Stimulated activated CD4-positive, alpha-beta T cell treated with anti-CD3 and anti-CD28 coated beads, Interleukin-1b, Interleukin-23, amount 100 ng/mL, for 48 hours (primary cell): ENCODE data around the gene CCDC138.

Experiments used
- DNase-seq: peaks from one replicate; pipeline ENCODE4 v3.0.0-alpha.2; 2020

The CCDC138 gene

DNA sequence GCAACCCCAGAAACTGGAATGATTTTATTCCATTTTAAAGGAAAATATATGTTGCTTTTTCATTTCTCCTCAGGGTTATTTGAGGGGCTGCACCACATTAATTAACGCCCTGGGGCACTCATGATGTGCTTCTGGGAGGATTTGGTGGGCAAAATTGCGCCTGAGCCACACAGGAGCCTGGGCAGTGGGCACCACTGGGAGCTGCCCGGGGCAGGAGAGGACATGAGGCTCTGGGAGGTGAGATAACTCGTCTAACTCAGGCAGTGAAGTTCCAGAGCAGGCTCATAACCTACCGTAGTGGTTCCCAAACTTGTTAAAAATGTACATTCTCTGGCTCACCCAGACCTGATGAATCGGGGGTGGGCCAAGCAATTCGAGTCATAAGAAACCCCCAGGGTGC, 134.1 kb downstream of the CCDC138 start:
- DNase-seq, result no peak

DNA sequence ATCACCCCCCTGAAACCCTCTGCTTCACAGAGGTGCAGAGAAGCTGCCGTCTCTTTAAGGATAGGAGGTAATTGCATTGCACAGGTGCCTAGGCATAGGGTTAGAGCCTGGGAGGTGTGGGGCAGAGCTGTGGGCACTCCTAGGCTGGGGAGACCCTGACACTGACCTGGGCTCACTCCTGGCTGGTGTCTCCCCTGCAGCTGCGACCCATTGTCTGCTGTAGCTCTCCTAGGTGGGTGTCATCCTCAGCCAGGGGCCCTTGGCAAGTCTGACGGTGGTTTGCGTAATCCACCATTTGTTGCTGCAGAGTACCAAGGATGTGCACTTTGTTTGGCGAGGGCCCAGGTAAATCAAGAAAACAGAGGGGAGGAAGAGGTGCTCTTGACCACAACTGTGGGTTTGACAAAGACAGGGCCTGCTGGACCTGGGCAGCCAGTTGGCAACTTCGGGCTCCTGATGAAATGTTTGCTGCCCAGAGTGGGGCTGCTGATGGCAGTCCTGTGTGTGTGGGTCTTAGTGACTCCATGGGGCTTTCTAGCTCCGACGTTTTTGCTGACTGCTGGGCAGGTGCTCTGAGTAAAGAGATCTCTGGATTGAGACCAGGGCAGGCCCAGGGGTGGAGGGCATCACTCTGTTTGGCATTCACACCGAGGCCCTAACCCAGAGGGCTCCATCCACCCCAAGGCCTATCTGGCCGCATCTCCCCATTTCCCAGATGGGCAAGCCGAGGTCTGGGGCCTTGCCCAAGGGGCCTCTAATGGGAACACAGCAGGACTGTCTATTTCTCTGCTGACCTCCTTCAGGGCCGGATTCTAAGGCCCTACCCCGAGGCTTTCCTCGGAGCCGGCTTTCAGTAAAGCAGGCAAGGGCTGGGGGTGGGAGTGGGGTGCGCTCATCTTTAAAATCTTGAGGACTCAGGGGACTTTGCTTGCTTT, 134.8 kb downstream of the CCDC138 start:
- DNase-seq, result no peak

DNA sequence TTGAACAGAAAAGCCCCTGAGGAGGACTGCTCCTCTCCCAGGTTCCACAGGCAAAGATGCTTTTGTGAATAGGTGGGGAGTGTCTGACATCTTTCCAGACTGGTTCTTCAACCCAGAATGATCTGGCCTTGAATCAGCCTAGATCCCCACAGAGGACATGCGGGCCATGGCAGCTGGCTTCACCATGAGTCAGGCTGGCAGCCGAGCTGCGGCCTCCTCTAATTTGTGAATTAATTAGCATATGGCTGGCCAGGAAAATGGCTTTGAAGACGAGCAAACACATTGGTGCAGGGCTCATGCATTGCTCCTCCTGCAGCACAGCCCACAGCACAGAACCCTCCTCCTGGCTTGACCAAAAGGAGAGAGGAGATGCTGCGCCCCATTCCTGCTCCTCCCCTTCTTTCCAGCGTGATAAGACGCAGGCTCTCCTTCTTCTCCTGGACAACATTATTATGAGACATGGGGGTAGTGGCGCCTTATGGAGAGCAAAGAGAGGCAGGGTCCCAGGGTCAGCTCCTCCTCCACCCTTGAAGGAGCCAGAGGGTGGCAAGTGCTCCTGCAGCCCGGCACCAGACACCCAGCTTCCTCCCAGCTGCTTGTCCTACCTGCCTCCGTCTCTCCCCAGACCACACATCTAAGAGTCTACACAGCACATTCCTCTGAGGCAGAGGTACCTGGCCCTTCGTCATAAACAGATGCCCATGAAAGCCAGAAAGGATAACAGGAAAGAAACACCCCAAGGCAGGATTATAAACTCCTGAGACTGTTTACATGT, 135.8 kb downstream of the CCDC138 start:
- no peak for DNase-seq

DNA sequence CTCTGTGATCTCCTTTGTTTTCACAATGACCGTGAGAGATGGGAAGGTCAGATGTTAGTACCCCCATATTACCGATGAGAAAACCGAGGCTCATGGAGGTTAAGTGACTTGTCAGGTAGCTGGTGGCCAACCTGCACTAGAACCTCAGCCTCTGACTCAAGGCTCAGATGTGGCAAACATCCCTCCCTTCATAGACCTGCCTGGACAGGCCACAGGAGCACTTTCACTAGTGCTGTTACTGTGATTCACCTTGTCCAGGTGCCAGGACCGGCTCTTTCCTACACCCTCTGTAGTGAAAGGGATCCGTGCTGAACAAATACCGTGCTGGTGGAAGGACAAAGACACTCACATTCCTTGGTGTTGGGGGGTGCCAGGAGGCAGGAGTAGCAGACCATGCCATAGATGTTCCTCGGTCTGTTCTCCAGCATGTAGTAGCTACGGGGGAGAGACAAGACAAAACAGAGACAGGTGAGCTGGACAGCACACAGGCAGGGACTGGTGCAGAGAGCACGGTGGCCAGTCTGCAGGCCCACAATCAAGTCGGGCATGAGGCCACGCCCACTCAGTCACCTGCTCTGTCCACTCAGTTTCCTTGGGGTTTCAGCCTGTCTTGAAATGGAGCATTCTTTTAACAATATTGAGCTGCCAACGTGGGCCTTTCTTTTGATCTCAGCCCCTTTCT, 136.6 kb downstream of the CCDC138 start:
- DNase-seq, result no peak

DNA sequence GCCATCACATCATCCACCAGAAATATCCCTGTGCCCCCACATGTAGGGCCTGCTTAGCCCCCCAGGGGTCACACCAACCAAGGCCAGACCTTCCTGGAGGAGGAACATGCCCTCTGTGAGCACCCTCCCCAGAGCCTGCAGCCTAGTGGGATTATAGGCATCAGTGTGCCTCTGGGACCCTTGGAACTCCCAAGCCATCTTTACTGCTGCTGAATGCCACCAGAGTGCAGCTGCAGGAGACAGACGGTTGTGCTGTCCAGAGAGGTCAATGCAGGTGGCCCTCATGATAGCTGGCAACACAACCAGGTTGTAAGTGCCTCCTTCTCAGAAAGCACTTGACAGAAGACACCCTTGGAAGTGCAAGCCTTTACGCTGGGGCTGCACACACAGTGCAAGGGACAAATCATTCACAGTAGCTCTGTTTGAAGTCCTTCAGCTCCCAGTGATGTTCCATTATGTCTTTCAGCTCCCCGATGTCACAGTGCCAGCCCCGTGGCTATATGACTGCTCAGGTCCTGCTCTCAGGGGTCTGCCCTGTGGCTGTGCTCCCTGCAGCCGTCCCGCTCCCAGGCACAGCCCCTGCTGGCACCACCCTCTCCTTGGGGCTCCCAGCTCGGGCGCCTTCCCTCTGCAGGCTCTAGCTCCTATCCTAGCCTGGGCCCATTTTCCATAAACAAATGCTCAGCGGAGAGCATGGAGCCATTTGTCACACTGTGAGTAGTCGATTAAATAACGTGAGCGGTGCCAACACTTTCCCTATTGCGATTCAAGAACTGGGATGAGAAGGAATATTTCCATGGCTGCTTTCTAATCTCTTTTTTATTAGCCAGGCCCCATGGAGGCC, 137.4 kb downstream of the CCDC138 start:
- DNase-seq, result no peak

DNA sequence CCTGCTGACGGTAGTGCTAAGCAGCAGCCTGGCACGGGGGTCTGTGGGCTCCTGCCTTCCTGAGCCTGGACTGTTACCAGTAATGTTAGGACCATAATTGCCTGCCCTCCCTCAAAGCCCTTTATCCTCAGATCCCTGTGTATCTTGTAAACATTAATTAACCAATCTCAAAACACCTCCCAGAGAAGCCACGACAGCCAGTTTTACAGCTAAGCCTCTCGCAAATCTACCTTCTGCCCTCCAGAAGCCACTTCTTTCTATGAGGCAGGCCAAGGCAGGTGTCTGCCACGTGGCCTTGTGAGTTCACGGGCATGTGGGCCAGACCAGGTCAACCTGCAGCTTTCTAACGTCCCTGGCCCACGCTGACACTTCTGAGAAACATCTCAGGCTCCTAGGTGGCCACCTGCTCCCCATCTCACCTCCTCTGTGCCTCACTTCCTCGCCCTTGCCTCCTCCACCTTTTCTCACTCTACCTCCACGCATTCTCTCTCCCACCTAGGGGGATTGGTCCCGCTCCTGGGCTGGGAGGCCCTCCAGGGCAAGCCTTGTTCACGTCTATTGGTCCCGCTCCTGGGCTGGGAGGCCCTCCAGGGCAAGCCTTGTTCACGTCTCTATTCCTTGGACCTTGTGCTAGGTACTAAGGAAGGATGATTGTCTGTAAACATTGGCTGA, 138.1 kb downstream of the CCDC138 start:
- no peak for DNase-seq

DNA sequence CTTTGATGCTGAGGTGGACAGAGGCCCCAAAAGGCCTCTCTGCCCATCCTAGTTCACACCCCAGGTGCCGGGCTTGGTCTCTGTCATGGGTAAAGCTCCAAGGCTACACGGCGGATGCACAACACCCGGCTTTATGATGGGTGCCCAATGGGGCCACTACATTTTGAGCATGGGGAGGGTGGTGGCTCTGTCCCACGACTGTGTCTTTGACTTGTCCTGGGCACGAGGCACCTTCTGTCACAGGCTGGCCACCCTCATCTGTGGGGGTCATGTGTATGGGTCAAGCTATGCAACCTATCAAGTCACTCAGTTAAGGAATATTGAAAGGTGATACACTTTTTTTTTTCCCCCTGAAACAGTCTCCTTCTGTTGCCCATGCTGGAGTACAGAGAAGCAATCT, 138.7 kb downstream of the CCDC138 start:
- DNase-seq, result no peak

DNA sequence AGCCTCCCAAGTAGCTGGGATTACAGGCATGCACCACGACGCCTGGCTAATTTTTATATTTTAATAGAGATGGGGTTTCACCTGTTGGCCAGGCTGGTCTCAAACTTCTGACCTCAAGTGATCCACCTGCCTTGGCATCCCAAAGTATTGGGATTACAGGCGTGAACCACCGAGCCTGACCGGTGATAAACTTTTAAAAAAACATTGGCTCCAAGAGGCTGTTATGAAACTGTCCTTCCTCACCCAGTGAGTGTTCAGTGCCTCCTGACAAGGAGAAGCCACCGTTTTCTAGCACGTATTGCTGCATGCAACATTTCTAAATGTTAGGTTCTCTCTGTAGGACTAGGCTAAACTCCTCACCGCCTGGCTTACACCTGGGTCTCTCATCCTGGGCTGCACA, 139.2 kb downstream of the CCDC138 start:
- DNase-seq, result no peak
